Activated effector memory CD4-positive, alpha-beta T cell treated with anti-CD3 and anti-CD28 coated beads, Interleukin-2, amount 50 U/mL, for 16 hours (primary cell): ENCODE data around the gene RNPEPL1.

Source experiments
- DNase-seq: peaks from one replicate; pipeline ENCODE4 v3.0.0-alpha.2; 2020

The RNPEPL1 gene

DNA sequence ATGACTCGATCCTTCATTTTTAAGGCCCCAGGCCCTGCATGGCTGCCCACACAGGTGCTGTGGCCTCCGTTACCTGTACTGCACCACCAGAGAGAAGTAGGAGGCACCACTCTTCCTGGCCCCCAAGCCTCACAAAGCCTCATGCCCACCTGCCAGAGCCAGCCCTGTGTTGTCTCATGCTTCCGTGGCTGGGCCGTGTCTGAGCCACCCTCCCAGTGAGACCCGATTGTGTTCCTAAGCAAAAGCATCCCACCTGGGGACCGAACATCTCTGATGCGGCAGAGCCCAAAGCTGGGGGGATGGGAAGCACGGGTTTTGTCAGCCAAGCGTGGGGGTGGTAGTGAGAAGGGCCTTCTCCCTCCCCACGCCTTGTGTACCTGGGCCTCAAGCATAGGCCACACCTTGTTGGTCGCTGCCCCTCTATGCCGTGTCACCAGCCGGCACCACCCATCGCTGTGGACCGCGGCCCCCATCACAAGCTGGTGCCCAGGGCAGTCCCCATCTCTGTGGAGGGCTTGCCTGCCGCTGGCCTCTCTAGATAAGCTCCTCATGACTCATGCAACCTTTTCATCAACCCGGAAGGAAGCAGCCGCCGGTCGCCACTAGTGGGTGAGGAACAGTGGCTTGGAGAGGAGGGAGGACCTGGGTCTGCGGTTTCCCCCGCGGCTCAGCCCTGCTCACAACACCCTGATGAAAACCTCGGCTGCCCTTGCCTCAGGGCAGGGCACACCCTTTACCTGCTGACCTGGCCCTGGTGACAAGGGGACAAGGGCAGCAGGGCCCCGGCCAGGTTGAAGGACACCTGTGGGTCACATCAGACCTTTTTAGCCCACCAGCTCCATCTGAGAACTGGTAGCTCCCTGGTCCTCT, 2.7 kb upstream of the RNPEPL1 start:
- peak; percentile 96 for DNase-seq

DNA sequence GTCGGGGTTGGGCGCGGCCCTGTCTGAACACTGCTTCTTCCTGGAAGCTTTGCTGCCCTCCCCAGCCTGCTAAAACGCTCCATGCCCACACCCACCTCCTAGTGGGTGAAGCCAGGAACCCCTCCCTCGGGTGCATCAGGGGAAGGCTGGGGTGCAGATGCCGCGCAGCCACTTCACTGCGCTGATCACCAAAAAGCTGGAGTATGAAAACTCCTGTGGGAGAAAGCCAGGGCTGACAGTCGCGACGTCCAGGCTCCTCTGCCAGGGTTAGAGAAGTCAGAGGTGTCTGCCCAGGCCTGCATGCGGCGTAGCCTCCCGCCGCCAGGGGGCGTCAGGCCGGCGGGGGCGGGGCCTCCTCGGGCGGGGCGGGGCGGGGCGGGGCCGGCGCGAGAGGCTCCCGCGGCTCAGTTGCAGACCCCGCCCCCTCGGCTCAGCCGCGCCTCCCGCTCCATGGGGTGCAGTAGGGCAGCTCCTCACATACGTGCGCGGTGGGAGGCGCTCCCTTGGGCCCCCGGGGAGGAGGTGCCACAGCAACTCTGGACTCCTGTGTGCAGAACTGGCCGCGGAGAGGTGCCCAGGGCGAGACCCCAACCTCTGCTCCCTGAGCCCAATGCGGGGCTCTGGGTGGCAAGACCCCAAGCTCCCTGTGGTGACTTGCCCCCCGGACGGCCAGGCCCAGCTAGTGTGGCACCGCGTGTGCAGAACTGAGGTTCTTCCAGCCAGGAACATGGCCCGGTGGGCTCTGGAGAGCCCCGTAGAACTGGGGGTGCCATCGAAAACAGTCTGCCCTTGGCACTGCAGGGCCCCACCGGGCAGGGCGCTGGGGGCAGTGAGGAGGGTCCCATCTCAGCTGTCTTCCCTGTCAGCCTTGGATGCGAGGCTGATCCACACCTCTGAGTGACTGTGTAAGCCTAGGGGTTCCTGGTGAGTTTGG, 1.8 kb upstream of the RNPEPL1 start:
- peak; percentile 98 for DNase-seq

DNA sequence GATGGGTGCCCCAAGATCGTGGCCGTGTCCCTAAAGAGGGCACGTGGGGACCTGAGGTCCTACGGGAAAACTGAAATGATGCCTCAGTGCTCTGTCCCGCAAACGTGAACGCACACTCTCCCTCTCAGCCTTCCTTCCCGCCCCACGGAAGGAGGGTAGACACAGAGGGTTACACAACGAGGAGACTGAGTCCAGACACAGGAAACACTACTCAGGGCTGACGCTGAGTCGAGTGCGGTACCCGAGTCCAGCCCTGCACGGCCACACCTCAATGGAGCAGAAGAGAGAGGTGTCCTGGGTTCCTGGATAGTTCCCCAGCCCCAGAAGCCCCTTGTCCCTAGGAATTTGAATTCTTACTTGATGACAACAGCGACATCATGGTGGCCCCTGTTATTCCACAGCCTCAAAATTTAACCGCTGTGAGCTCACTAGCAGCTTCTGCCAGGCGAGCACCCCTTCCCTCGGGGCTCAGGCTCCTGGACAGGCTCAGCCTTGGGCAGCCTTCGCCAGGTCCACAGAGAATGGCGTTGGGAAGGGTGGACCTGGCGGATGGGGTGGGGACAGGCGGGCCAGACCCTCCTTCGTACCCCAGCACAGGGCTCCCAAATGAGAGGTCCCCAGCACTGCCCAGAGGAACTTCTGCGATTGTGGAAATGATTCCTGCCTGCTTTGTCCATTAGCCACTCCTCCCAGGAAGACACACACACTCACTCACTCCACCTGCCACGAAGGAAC, 980 bp upstream of the RNPEPL1 start:
- peak; percentile 78 for DNase-seq

DNA sequence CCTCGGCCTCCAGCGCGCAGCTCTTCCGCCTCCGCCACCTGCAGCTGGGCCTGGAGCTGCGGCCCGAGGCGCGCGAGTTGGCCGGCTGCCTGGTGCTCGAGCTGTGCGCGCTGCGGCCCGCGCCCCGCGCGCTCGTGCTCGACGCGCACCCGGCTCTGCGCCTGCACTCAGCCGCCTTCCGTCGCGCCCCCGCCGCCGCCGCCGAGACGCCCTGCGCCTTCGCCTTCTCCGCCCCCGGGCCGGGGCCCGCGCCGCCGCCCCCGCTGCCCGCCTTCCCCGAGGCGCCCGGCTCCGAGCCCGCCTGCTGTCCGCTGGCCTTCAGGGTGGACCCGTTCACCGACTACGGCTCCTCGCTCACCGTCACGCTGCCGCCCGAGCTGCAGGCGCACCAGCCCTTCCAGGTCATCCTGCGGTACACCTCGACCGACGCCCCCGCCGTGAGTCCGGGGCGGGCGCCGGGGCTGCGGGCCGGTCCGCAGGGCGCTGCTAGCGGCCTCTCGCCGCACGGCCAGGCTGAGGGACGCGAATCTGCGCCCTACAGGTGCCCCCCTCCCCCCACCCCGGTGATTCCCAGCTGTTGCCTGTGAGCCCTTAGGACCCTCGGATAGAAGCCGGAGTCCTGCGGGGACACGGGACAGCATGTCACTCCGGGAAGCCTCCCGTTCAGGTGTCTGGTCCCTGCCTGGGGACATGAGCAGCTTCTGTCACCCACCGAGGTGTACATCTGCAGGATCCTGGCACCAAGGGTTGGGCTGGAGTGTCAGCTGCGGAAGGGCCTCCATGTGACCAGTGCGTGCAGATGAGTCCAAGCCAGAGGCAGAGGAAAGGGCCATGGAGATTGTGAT, 616 bp downstream of the RNPEPL1 start:
- peak; percentile 82 for DNase-seq

DNA sequence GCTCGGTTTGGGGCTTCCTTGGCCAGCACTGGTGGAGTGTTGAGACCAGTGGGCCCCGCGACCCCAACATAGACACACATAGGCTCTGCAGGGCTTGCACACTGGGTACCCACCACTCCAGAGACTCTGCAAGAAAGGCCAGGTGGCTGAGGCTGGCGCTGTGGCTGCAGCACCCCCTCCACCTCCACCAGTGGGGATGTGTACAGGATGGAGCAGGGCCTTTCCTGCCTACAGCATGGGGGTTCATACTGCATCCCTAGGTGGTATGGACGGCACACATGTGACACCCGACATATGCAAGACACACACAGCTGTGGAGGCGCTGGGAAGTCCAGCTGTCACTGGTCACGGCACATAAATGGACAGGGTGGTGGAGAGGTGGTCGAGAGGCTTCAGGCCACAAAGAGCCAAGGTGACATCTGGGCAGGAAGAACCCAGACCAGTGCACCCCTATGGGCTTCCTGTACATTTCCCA, 1.3 kb downstream of the RNPEPL1 start:
- peak; percentile 67 for DNase-seq

DNA sequence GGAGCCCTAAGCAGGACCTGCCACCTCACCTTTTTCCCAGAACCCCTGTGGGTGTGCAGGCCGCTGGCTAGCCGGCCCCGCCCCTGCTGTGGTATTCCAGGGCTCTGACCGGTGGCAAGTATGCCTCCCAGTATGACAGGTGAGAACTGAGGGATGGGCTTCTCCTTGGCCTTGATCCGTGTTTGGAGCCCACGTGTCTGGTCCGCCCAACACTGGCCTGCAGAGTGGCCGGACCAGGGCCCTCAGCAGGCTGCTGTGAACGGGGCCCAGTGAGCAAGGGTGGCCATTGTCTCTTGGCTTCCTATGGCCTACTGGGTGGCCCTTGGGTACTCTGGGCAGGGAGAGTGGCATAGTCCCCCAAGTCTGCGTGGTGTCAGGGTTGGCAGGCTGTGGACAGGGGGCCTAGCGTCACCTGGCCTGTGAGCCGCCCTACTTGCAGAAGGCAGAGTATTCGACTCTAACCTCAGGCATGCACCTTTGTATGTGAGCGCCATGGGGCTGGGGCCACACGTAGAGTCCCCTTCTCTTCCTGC, 1.8 kb downstream of the RNPEPL1 start:
- peak; percentile 63 for DNase-seq

DNA sequence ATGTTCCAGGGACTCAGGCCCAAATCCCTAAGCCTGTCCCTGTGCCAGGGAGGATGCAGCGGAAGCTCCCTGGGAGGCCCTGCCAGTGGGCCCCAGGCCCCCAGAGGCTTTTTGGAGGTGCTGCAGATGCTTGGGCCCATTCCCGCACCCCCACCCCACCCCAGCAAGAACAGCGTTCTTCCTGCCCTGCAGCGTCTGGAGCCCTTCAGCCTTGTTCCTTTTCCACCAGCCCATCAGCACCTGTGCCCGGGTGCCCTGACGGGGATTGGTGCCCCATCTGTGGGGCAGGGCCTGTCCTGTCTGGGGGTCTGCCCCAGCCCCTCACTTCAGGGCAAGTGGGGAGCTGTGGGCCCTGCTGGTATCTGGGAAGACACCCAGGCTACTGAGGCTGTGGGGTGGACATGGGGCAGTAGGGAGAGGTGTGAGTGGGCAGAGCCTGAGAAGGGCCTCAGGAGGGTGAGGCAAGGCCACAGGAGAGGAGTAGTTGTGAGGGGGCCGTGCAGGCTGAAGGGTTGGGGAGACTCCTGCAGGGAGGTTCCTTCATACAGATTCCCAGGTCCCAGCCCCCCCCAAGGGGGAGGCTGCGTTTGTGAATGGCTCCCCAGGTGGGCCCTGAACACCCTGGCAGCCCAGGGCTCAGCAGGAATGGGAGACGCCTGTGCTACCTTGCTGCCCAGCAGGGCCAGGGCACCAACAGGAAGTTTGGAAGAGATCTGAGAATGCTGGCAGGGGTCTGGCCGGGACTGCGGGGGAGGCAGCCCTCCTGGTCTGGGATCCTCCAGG, 2.4 kb downstream of the RNPEPL1 start:
- peak; percentile 61 for DNase-seq

DNA sequence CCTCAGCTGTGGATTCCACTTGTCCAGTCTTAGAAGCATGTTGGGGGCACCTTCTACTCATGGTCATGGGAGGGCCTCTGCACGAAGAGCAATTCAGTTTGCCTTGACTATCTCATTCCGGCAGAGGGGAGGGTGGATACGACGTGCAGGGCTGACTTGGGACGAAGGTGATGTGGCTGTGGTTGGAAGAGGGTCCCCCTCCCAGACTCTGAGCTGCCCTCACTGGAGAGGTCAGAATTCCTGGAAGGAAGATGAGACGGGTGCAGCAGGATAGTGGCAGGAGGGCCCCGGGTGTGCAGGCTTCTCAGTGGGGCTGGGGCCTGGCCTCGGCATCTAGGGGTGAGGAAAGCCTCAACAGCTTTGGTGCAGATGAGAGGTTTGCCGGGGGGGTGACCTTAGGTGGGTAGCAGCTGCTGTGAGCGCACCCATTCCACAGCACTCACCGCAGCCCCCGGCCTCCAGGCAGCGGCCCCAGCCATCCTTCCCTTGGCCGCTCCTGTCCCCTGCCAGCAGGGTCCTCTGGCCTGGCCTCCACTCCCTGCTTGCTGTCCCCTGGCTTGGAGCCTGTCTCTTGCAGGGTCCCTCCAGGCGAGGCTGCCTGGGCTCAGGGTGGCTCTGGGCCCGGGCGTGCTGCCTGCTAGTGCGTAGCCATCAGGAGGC, 3.2 kb downstream of the RNPEPL1 start:
- DNase-seq, result peak; percentile 60

DNA sequence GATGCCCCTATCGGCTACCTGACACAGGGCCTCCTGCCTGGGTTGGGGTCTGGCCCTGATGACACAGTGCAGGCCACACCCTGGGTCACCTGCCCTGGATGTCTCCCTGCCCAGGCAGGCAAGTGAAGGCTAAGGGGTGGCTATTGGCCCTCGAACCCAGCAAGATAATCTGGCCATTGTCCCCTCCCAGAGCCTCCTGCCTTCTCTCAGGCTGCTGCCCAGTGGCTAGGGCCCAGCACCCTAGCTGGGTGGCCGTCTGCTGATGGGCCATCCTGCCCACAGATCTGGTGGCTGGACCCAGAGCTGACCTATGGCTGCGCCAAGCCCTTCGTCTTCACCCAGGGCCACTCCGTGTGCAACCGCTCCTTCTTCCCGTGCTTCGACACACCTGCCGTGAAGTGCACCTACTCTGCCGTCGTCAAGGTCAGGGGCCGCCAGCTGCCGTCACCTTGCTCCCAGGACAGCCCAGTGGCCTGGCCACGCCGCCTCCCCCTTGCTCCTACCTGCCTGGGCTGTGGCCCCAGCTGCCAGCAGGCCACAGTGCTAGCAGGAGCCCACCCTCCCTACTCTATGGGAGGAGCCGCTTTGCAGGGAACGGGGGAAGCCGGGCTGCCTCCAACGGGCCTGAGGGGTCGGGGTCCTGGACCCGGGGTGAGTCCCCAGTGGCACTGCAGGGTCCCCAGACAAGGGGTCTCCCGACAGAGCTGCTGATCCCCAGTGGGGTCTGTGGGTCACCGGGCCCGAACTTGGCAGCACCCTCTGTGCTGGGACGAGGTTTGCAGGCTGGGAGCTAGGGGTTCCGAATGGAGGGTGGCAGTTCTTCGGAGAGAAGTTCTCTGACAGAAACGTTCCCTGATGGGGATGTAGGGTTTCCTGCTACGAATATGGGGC, 4.1 kb downstream of the RNPEPL1 start:
- DNase-seq, result peak; percentile 60

DNA sequence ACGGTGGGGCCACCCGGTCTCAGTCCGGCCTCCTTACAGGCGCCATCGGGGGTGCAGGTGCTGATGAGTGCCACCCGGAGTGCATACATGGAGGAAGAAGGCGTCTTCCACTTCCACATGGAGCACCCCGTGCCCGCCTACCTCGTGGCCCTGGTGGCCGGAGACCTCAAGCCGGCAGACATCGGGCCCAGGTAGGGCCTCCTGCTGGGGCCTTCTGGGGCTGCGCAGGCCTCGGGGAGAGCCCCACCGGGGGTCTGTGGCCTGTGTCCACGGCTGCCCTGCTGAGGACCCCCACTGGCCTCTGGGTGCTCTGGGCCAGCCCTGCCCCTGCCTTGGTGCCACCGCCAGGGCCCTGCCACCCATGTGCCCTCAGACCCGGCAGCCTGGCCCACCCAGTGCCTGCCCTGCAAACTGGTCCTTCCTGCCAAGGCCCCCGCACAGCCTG, 4.8 kb downstream of the RNPEPL1 start:
- DNase-seq, result no peak

DNA sequence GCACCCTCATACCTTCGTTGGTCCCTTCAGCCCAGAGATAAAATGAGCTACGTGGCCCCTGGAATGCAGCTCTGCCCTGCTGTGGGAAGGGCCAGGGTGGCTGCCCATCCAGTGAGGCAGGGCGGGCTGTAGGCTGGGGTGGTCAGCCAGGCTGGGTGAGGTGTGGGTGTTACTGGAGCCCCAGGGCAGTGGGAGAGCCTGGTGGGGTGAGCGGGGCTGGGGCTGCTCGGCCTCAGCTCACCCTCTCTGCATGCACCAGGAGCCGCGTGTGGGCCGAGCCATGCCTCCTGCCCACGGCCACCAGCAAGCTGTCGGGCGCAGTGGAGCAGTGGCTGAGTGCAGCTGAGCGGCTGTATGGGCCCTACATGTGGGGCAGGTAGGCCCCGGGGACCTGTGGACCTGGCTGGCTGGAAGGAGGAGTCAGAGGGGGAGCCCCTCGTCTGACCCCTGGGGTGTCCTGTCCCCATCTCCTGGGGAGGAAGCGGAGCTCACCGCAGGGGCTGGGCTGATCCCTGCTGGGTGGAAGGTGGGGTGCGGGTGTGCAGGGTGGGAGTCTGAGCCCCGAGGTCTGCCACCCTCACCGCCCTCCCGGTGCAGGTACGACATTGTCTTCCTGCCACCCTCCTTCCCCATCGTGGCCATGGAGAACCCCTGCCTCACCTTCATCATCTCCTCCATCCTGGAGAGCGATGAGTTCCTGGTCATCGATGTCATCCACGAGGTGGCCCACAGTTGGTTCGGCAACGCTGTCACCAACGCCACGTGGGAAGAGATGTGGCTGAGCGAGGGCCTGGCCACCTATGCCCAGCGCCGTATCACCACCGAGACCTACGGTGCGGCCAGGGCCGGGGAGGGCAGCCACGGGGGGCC, 5.5 kb downstream of the RNPEPL1 start:
- no peak for DNase-seq

DNA sequence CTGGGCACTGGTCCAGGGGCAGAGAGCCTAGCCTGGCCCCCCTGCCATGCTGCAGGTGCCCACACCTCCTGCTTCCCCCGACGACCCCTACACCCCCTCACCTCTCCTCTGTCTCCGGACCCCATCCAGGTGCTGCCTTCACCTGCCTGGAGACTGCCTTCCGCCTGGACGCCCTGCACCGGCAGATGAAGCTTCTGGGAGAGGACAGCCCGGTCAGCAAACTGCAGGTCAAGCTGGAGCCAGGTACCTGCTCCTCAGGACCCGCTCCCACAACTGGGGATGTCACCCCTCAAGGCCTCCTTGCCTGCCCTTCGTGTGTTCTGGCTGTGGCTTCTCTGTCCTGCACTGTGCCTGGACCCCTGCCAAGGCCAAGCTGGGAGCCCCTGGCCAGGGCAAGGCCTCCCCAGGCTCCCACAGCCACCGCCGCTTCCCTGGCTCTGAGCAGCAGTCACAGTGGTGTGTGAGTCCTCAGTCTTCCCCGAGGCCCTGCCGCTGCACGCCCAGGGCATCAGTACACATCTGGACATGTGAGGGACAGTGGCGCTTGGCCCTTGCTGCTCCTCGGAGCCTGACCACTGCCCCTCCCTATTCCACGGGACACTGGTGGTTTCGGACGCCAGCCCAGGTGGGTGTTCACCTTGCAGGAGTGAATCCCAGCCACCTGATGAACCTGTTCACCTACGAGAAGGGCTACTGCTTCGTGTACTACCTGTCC, 6.3 kb downstream of the RNPEPL1 start:
- DNase-seq, result no peak

DNA sequence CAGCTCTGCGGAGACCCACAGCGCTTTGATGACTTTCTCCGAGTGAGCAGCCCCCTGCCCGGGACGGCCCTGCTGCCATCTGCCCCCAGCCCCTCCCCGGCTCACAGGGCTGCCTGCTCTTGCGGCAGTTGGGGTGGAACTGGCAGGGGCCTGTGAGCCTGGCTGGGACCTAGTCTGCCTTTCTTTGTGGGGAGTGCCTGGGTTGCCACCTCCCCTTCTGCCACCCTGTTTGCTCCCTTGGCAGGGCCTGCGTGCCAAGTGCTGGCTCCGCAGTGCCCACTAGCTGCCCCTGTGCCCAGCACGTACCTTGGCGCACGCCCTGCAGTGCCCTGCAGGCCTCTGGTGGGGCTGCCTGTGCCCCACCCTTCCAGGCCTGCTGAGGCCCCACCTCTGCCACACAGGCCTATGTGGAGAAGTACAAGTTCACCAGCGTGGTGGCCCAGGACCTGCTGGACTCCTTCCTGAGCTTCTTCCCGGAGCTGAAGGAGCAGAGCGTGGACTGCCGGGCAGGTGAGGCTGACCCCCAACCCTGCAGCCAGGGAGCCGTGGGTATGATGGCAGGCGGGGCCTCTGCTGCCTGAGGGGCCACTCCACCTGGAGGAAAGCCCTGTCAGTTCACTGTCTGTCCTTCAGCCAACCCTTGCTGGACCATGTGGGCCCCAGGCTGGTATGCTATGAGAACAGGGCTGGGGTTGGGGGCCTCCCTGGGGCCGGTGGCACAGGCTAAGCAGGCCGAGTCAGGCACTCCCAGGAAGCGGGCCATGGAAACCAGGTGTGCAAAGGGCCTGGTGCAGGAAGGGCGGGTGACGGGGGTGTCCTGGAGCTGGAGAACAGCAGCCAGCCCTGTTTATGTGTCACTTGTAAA, 7.0 kb downstream of the RNPEPL1 start:
- DNase-seq, result no peak

DNA sequence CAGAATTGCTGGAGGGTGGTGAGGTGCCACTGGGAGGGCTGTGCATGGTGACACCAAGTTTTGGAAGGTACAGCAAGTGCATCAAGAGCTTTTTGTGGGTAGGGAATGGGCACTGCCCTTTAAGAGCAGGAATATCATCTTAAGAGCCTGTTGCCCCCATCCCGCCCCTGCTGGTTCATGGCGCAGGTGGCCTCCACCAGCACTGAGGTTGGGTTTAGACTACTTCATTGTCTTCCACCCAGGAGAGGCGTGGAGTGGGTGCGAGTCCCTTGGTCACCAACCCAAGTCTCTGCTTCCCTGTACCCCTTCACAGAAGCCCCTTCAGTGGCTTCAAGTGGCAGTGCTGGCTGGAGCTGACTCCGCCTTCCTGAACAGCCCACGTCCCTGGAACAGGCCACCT, 7.8 kb downstream of the RNPEPL1 start:
- DNase-seq, result no peak

DNA sequence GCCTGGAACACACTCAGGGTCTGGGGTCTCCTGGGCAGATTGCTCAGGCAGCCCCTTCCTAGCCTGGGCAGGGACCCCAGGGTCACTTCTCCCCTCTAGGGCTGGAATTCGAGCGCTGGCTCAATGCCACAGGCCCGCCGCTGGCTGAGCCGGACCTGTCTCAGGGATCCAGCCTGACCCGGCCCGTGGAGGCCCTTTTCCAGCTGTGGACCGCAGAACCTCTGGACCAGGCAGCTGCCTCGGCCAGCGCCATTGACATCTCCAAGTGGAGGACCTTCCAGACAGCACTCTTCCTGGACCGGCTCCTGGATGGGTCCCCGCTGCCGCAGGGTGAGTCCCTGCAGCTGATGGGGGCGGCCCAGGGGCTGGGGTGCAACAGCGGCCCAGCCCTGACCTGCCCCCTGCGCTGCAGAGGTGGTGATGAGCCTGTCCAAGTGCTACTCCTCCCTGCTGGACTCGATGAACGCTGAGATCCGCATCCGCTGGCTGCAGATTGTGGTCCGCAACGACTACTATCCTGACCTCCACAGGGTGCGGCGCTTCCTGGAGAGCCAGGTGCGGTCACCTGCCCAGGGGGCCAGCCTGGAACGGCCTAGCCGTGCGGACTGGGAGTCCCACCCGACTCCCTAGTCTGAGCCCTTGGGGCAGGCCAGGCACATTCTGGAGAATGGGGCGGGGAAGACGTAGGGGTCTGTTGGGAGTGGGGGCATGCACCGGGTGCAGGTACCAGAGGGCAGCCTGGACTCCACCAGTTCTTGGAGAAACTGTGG, 8.3 kb downstream of the RNPEPL1 start:
- no peak for DNase-seq
